ENCODE data around the gene SLC4A4.

- no peak for TF ChIP-seq CTCF (IDR thresholded peaks at IDR 0.05)
- no peak for TF ChIP-seq POLR2A (IDR thresholded peaks at IDR 0.05)
- TF ChIP-seq POLR2AphosphoS5 (IDR thresholded peaks at IDR 0.05; ENCODE audit: insufficient read depth in 1 of 2, low read depth in 1 of 2) = no peak
Observed at GRCh38 chr4:71405791-71406190, 67.0 kb downstream of the SLC4A4 start.

Data from vagina (tissue), 2 donors.